ENCODE measurements around the gene NUTM2D.
A peak's percentile ranks its signal among the peaks of the same experiment; 100 is the strongest.
"Not testable (repeated sequence)": the region's sequence is repeated elsewhere in the genome, so short reads cannot be mapped to it uniquely, and the experiment has no call there.

Gene NUTM2D

GRCh38 chr10:87357444-87357843 lies at the start of gene NUTM2D:
TSS of gene NUTM2D (plus strand) at chr10:87357744. CDS start at chr10:87358266, 522 bp downstream.
- CTCF ChIA-PET: not testable (repeated sequence)

GRCh38 chr10:87308702-87309101 lies 48.8 kb upstream of the NUTM2D start:
- POLR2A ChIA-PET; H3K4me1 ChIP-seq (ENCODE audit: control insufficient read depth, insufficient read depth, low read length); CTCF ChIA-PET; H3K4me3 ChIP-seq (ENCODE audit: low read depth, low read length); H3K36me3 ChIP-seq (ENCODE audit: control insufficient read depth in 2 of 2, insufficient read depth in 1 of 2, low read length in 2 of 2); H3K9me3 ChIP-seq (ENCODE audit: control insufficient read depth, insufficient read depth, low read depth, low read length); H3K27ac ChIP-seq (ENCODE audit: extremely low read depth, low read depth, low read length): not testable (repeated sequence)

More at GRCh38 chr10:87357444-87357843, at the start of gene NUTM2D:
- H3K36me3 ChIP-seq (ENCODE audit: control insufficient read depth in 2 of 2, insufficient read depth in 1 of 2, low read length in 2 of 2); H3K9me3 ChIP-seq (ENCODE audit: control insufficient read depth, insufficient read depth, low read depth, low read length); H3K4me1 ChIP-seq (ENCODE audit: control insufficient read depth, insufficient read depth, low read length); POLR2A ChIA-PET; H3K27ac ChIP-seq (ENCODE audit: extremely low read depth, low read depth, low read length); H3K4me3 ChIP-seq (ENCODE audit: low read depth, low read length): not testable (repeated sequence)

GRCh38 chr10:87309657-87310056 lies 47.9 kb upstream of the NUTM2D start:
- H3K4me3 ChIP-seq (ENCODE audit: low read depth, low read length); H3K36me3 ChIP-seq (ENCODE audit: control insufficient read depth in 2 of 2, insufficient read depth in 1 of 2, low read length in 2 of 2); POLR2A ChIA-PET; CTCF ChIA-PET; H3K4me1 ChIP-seq (ENCODE audit: control insufficient read depth, insufficient read depth, low read length); H3K9me3 ChIP-seq (ENCODE audit: control insufficient read depth, insufficient read depth, low read depth, low read length); H3K27ac ChIP-seq (ENCODE audit: extremely low read depth, low read depth, low read length): not testable (repeated sequence)

- H3K36me3 ChIP-seq (ENCODE audit: control insufficient read depth in 2 of 2, insufficient read depth in 1 of 2, low read length in 2 of 2); H3K4me3 ChIP-seq (ENCODE audit: low read depth, low read length); POLR2A ChIA-PET; H3K27ac ChIP-seq (ENCODE audit: extremely low read depth, low read depth, low read length); H3K4me1 ChIP-seq (ENCODE audit: control insufficient read depth, insufficient read depth, low read length); H3K9me3 ChIP-seq (ENCODE audit: control insufficient read depth, insufficient read depth, low read depth, low read length): not testable (repeated sequence)
- CTCF ChIA-PET: interaction anchor here (0.6 kb wide), 1 partner anchor 96 kb away, joined by 3 read pairs; no protein-coding TSS in a partner anchor
These were observed 46.0 kb upstream of the NUTM2D start for GRCh38 chr10:87311521-87311920.

GRCh38 chr10:87313649-87314359 lies 43.7 kb upstream of the NUTM2D start:
- H3K9me3 ChIP-seq (ENCODE audit: control insufficient read depth, insufficient read depth, low read depth, low read length); H3K4me3 ChIP-seq (ENCODE audit: low read depth, low read length); H3K4me1 ChIP-seq (ENCODE audit: control insufficient read depth, insufficient read depth, low read length); H3K27ac ChIP-seq (ENCODE audit: extremely low read depth, low read depth, low read length); H3K36me3 ChIP-seq (ENCODE audit: control insufficient read depth in 2 of 2, insufficient read depth in 1 of 2, low read length in 2 of 2); CTCF ChIA-PET; POLR2A ChIA-PET: not testable (repeated sequence)
- 0 out of 2 replicates have a peak, but pooled peaks have one; percentile 23 for TF ChIP-seq SCRT2 (tag by site-specific recombination; IDR thresholded peaks at IDR 0.05)

- H3K4me1 ChIP-seq (ENCODE audit: control insufficient read depth, insufficient read depth, low read length); CTCF ChIA-PET; H3K4me3 ChIP-seq (ENCODE audit: low read depth, low read length); H3K9me3 ChIP-seq (ENCODE audit: control insufficient read depth, insufficient read depth, low read depth, low read length); H3K36me3 ChIP-seq (ENCODE audit: control insufficient read depth in 2 of 2, insufficient read depth in 1 of 2, low read length in 2 of 2); H3K27ac ChIP-seq (ENCODE audit: extremely low read depth, low read depth, low read length); POLR2A ChIA-PET: not testable (repeated sequence)
These were observed 43.1 kb upstream of the NUTM2D start for GRCh38 chr10:87314360-87314973.

GRCh38 chr10:87321505-87321904 lies 36.0 kb upstream of the NUTM2D start:
- H3K4me3 ChIP-seq (ENCODE audit: low read depth, low read length); H3K27ac ChIP-seq (ENCODE audit: extremely low read depth, low read depth, low read length); H3K4me1 ChIP-seq (ENCODE audit: control insufficient read depth, insufficient read depth, low read length); H3K36me3 ChIP-seq (ENCODE audit: control insufficient read depth in 2 of 2, insufficient read depth in 1 of 2, low read length in 2 of 2); POLR2A ChIA-PET; CTCF ChIA-PET; H3K9me3 ChIP-seq (ENCODE audit: control insufficient read depth, insufficient read depth, low read depth, low read length): not testable (repeated sequence)

- H3K4me3 ChIP-seq (ENCODE audit: low read depth, low read length); POLR2A ChIA-PET; H3K4me1 ChIP-seq (ENCODE audit: control insufficient read depth, insufficient read depth, low read length); H3K27ac ChIP-seq (ENCODE audit: extremely low read depth, low read depth, low read length); H3K36me3 ChIP-seq (ENCODE audit: control insufficient read depth in 2 of 2, insufficient read depth in 1 of 2, low read length in 2 of 2); CTCF ChIA-PET; H3K9me3 ChIP-seq (ENCODE audit: control insufficient read depth, insufficient read depth, low read depth, low read length): not testable (repeated sequence)
- TF ChIP-seq ZBTB11 (tag by site-specific recombination; conservative IDR thresholded peaks at IDR 0.05; ENCODE audit: low read depth): peak; percentile 72
- peak; percentile 42; the same call in 1 of the 2 replicates for TF ChIP-seq ZXDB (tag by site-specific recombination; IDR thresholded peaks at IDR 0.05)
- TF ChIP-seq ZNF426 (tag by site-specific recombination; IDR thresholded peaks at IDR 0.05): peak; percentile 75
- peak; percentile 95 for TF ChIP-seq ZNF394 (tag by site-specific recombination; IDR thresholded peaks at IDR 0.05; ENCODE audit: borderline replicate concordance)
These were observed 33.0 kb upstream of the NUTM2D start for GRCh38 chr10:87324559-87324958.
